HG03469 (cell line): ENCODE data around the gene SGMS1.
"Not testable (repeated sequence)": the region's sequence is repeated elsewhere in the genome, so short reads cannot be mapped to it uniquely, and the experiment has no call there.

Experiments
- ATAC-seq: cut with Tn5 transposase; IDR thresholded peaks from one replicate; pipeline ENCODE4 v1.9.1; 2021; ENCODE audit warnings: mild to moderate bottlenecking, moderate library complexity, moderate number of reproducible peaks; ENCODE audit not compliant: unreplicated experiment

SGMS1 gene

GRCh38 chr10:50540069-50540825, 83.5 kb downstream of the SGMS1 start:
- peak; percentile 25 for ATAC-seq

- no peak for ATAC-seq
Observed at GRCh38 chr10:50538555-50539398, 85.0 kb downstream of the SGMS1 start.

- no peak for ATAC-seq
Observed at GRCh38 chr10:50536617-50537240, 87.0 kb downstream of the SGMS1 start.

- not testable (repeated sequence) for ATAC-seq
Observed at GRCh38 chr10:50534748-50535376, 88.9 kb downstream of the SGMS1 start.

- no peak for ATAC-seq
Observed at GRCh38 chr10:50533296-50533695, 90.5 kb downstream of the SGMS1 start.

DNA sequence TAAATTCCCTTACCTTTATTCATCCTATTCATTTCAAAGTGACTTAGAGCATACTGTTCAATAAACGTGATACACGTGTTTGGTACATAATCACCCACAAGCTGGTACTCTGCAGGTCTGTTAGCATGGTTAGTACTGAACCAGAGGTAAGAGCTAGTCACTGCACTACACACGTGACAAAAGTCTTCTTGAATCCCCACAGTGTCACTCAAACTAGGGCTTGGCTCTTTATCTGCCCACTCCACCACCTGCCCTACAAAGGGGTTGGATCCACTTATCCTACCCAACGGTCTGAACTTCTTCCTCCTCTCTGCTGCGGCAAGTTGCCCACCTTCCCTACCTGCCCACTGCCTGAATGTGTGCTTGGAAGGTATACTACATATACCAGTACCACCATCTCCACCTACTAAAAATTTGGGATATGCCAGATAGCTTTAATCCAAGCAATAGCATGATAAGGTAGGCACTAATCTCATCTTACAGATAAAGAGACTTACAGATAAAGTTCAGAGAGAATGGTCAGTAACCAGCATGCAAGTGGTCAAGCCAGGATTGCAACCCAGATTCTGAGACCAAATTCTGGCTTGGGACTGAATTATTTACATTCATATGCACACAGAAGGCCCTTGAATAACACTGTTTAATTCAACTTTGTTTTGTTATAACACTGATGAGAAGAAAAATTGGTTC, 92.2 kb downstream of the SGMS1 start:
- no peak for ATAC-seq

- no peak for ATAC-seq
Observed at GRCh38 chr10:50529660-50530059, 94.1 kb downstream of the SGMS1 start.

- ATAC-seq = no peak
Observed at GRCh38 chr10:50528206-50528605, 95.5 kb downstream of the SGMS1 start.

DNA sequence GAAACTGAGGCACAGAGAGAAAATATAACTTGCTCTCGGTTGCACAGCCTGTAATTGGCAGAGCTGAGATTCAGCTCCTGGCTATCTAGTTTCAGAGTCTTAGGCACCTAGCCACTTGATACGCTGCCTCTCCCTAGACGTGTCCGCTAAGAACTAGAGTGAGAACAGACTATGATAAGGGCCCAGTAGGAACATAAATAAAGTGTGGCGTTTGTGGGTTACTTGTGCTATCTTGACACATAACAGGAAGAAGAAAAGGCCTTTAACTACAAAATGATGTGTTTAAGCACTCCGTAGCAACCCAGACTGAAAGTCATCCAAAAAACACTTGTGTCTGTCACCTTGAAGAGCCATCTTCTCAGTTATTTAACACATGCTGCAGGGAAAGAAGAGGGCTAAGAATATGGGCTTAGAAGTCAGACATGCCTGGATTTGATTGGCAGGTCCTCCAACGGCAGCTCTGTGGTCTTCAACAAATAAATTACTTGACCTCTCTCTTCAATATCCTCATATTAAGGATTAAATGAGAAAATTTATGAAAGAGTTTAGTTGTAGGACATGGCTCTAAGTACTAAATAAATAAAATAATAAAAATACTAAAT, 96.2 kb downstream of the SGMS1 start:
- no peak for ATAC-seq

- no peak for ATAC-seq
Observed at GRCh38 chr10:50526185-50526584, 97.6 kb downstream of the SGMS1 start.

DNA sequence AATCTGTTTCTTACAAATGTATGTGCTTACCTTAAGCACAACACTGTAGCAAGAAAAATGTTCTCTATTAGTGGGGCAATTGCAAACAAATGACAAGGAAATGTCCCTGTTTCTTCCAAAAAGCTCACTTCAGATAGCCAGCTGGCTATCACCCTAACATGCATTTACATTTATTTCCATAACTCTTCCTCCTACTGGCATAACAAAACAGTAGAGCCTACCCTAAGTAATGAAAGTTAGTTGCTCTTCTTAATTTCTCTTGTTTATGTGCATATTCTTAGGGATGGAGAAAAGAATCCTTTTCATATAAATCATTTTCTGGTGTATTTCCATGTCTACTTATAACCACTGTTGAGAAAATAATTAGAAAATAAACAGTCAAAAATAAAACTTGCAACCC, 100.4 kb downstream of the SGMS1 start:
- no peak for ATAC-seq

DNA sequence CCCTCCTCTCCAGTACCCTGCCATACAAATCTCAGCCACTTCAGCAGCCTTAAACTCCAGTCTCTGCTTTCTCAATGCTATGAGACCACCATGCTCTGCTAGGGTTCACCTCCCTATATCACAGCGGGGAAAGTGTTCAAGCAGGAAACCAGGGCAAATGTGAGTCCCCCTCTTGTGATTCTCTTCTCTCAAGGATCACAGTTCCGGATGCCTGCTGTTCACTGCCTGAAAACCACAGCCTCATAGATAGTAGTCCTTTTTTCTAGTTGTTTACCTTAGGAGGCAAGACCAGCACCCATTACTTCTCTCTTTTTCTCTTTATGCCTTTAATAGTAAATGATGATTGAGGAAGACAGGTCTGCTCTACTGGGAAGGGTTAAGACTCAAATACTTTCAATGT, 100.8 kb downstream of the SGMS1 start:
- no peak for ATAC-seq

- no peak for ATAC-seq
Observed at GRCh38 chr10:50520115-50520514, 103.6 kb downstream of the SGMS1 start.

GRCh38 chr10:50517626-50518025, 106.1 kb downstream of the SGMS1 start:
- ATAC-seq = no peak

- ATAC-seq = no peak
Observed at GRCh38 chr10:50516171-50516570, 107.6 kb downstream of the SGMS1 start.

GRCh38 chr10:50515420-50515819, 108.3 kb downstream of the SGMS1 start:
- ATAC-seq = no peak

DNA sequence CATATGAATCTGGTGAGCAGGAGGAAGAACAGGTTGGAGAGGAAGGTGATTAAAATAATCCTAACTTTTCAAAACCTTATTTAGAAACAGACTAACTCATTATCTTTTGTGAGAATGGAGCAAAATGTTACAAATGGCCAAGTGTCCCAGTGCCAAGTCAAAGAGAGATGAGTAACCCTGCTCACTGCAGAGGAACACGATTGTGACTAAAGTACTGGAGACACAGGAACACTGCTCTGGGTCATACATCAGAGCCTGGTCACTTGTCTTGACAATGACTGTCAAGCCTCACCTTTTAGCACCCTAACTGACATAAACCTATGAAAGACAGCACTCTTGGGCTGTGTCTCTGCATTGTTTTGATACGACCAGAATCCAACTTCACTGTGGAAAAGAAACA, 108.8 kb downstream of the SGMS1 start:
- ATAC-seq = no peak

GRCh38 chr10:50513956-50514355, 109.8 kb downstream of the SGMS1 start:
- no peak for ATAC-seq

- peak; percentile 33 for ATAC-seq
Observed at GRCh38 chr10:50512743-50513416, 110.9 kb downstream of the SGMS1 start.

DNA sequence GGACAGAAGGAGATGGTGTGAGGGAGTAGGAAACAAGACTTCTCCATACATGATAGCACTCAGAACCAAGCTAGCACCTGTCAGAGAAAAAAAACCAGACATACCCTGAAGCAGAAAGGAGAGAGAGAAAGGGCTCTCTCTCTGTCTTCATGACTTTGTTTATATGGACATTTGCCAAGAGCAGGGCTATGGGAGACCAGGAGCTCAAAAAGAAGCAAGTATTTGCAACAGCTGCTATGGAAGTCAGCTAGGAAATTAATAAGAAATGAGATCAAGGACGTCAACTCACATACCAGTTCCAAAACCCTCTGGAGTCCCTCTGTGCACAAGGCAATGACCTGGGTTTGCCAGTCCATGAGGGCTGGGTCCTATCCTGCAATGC, 111.6 kb downstream of the SGMS1 start:
- no peak for ATAC-seq
